Measurements from ENCODE around the gene TBXAS1.
A peak's percentile ranks its signal among the peaks of the same experiment; 100 is the strongest.

Gene TBXAS1

GRCh38 chr7:139985811-139986210 lies 156.7 kb downstream of the TBXAS1 start:
- no peak for DNase-seq

- DNase-seq = no peak
Measured at GRCh38 chr7:139987691-139988516, 158.8 kb downstream of the TBXAS1 start.

GRCh38 chr7:139989366-139990141 lies 160.5 kb downstream of the TBXAS1 start:
- no peak for DNase-seq

GRCh38 chr7:139990142-139990535 lies 161.1 kb downstream of the TBXAS1 start:
- DNase-seq = no peak

- no peak for DNase-seq
Measured at GRCh38 chr7:139990571-139991268, 161.7 kb downstream of the TBXAS1 start.

- no peak for DNase-seq
Measured at GRCh38 chr7:139991269-139991666, 162.2 kb downstream of the TBXAS1 start.

GRCh38 chr7:139991911-139992310 lies 162.8 kb downstream of the TBXAS1 start:
- no peak for DNase-seq

GRCh38 chr7:139992353-139993044 lies 163.4 kb downstream of the TBXAS1 start:
- peak; percentile 57 for DNase-seq

GRCh38 chr7:139993169-139993568 lies 164.1 kb downstream of the TBXAS1 start:
- DNase-seq = no peak

- DNase-seq = no peak
Measured at GRCh38 chr7:139993592-139993991, 164.5 kb downstream of the TBXAS1 start.

- no peak for DNase-seq
Measured at GRCh38 chr7:139994356-139994755, 165.3 kb downstream of the TBXAS1 start.

- no peak for DNase-seq
Measured at GRCh38 chr7:139995017-139995915, 166.2 kb downstream of the TBXAS1 start.

- DNase-seq = no peak
Measured at GRCh38 chr7:139998572-139998971, 169.5 kb downstream of the TBXAS1 start.

GRCh38 chr7:139999516-139999915 lies 170.5 kb downstream of the TBXAS1 start:
- no peak for DNase-seq

GRCh38 chr7:140000666-140001268 lies 171.7 kb downstream of the TBXAS1 start:
- DNase-seq = no peak

GRCh38 chr7:140003913-140004382 lies 174.9 kb downstream of the TBXAS1 start:
- DNase-seq = peak; percentile 68

GRCh38 chr7:140004672-140005071 lies 175.6 kb downstream of the TBXAS1 start:
- DNase-seq = no peak

GRCh38 chr7:140005341-140005740 lies 176.3 kb downstream of the TBXAS1 start:
- no peak for DNase-seq

- DNase-seq = no peak
Measured at GRCh38 chr7:140005754-140006503, 176.9 kb downstream of the TBXAS1 start.

GRCh38 chr7:140006600-140006999 lies 177.5 kb downstream of the TBXAS1 start:
- DNase-seq = no peak

Measured in suppressor macrophage treated with lipopolysaccharide for 4 hours (primary cell).